ENCODE measurements around the gene RCBTB1. TPM values are rescaled to one million over a fixed set of nuclear protein-coding genes. Genes with fewer than 3 reads are reported as not detected.
"Not testable (repeated sequence)": the region's sequence is repeated elsewhere in the genome, so short reads cannot be mapped to it uniquely, and the experiment has no call there.

RCBTB1 gene
- polyA plus RNA-seq, 2 donors: 3.0 to 4.0 TPM

DNA sequence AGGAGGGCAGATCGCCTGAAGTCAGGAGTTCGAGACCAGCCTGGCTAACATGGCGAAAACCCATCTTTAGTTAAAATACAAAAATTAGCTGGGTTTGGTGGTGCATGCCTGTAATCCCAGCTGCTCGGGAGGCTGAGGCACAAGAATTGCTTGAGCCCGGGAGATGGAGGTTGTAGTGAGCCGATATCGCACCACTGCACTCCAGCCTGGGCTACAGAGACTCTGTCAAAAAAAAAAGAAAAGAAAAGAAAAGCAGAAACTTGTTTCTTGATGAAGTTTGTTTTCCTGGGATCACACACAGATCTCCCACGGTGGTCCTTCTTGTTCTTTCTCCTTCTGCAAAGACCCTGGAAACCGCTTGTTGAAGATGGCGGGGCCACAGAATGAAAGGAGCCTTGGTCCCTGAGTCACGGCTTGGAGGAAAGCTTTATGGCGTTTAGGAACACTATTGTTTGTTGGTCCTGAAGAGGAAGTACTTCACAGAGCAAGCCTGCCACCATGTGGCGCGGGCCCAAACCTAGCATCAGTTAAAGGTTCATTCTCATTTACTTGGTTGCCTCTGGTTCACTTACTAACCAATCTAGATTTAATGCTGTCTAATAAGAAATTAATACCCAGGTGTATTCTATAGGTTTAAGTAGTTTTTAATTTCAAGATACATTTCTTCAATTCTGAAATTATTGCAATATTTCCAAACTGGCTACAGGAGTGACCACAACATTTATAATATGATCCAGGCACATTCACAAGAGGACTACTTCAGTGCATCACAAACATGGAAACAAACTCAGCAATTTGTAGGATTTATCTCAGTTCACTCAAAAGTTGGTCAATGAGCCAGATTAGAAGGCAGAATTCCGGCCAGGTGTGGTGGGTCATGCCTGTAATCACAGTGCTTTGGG, 21.6 kb upstream of the RCBTB1 start:
- H3K27ac ChIP-seq (ENCODE audit: low read depth in 2 of 2, low read length in 1 of 2): no peak overlapping the region
- H3K4me3 ChIP-seq (ENCODE audit: low read depth in 1 of 2, low read length in 2 of 2): peak overlapping the region in 1 of 2 donors; percentile 33
- no peaks in the 10 kb centered on the region for H3K27me3 ChIP-seq (ENCODE audit: control insufficient read depth in 1 of 2, insufficient read depth in 2 of 2, low read length in 2 of 2)
- no peaks in the 10 kb centered on the region for H3K9me3 ChIP-seq (ENCODE audit: control insufficient read depth in 2 of 2, insufficient read depth in 1 of 2, low read depth in 1 of 2, low read length in 1 of 2)
- 28 to 30% methylated on average over 15 of the region's 15 CpGs for WGBS, 2 donors
- no peaks in the 10 kb centered on the region for H3K4me1 ChIP-seq (ENCODE audit: control insufficient read depth in 2 of 2, insufficient read depth in 2 of 2, low read length in 1 of 2)
- no peaks in the 10 kb centered on the region for H3K36me3 ChIP-seq (ENCODE audit: control insufficient read depth in 2 of 2, insufficient read depth in 2 of 2, low read length in 1 of 2)

DNA sequence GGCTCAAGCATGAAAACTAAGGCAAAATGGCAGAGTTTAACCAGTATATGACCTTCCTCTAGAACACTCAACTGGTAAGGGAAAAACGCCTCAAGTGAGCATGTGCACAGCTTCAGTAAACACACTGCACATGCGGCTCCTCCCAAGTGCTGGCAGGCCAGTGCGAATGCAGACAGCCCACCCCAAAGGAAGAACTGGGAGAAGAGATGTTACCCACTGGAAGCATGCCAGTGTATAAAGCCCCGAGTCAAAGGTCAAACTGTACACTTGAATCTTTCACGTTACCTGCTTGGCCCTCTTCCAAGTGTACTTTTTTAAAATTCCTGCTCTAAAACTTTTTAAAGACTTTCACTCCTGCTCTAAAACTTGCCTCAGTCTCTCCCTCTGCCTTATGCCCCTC, 19.2 kb upstream of the RCBTB1 start:
- no peaks in the 10 kb centered on the region for H3K9me3 ChIP-seq (ENCODE audit: control insufficient read depth in 2 of 2, insufficient read depth in 1 of 2, low read depth in 1 of 2, low read length in 1 of 2)
- WGBS, 2 donors: 45 to 49% methylated on average over 5 of the region's 5 CpGs
- H3K36me3 ChIP-seq (ENCODE audit: control insufficient read depth in 2 of 2, insufficient read depth in 2 of 2, low read length in 1 of 2): no peaks in the 10 kb centered on the region
- H3K4me1 ChIP-seq (ENCODE audit: control insufficient read depth in 2 of 2, insufficient read depth in 2 of 2, low read length in 1 of 2): no peaks in the 10 kb centered on the region
- no peaks in the 10 kb centered on the region for H3K27me3 ChIP-seq (ENCODE audit: control insufficient read depth in 1 of 2, insufficient read depth in 2 of 2, low read length in 2 of 2)
- no peak overlapping the region for H3K4me3 ChIP-seq (ENCODE audit: low read depth in 1 of 2, low read length in 2 of 2)
- H3K27ac ChIP-seq (ENCODE audit: low read depth in 2 of 2, low read length in 1 of 2): no peak overlapping the region

DNA sequence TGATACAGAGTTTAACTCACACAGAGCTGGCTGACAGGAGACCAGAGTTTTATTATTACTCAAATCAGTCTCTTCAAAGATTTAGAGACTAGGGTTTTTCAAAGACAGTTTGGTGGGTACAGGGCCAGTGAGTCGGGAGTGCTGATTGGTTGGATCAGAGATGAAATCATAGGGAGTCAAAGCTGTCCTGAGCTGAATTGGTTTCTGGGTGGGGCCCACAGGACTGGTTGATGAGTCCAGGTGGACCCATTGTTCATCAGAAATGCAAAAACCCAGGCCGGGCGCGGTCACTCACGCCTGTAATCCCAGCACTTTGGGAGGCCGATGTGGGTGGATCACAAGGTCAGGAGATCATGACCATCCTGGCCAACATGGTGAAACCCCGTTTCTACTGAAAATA, 17.3 kb upstream of the RCBTB1 start:
- H3K9me3 ChIP-seq (ENCODE audit: control insufficient read depth in 2 of 2, insufficient read depth in 1 of 2, low read depth in 1 of 2, low read length in 1 of 2); H3K4me1 ChIP-seq (ENCODE audit: control insufficient read depth in 2 of 2, insufficient read depth in 2 of 2, low read length in 1 of 2); H3K4me3 ChIP-seq (ENCODE audit: low read depth in 1 of 2, low read length in 2 of 2); H3K36me3 ChIP-seq (ENCODE audit: control insufficient read depth in 2 of 2, insufficient read depth in 2 of 2, low read length in 1 of 2); H3K27me3 ChIP-seq (ENCODE audit: control insufficient read depth in 1 of 2, insufficient read depth in 2 of 2, low read length in 2 of 2): not testable (repeated sequence)
- WGBS, 2 donors: 76 to 77% methylated on average over 7 of the region's 7 CpGs
- peak overlapping the region in 1 of 2 donors; percentile 32 for H3K27ac ChIP-seq (ENCODE audit: low read depth in 2 of 2, low read length in 1 of 2)

DNA sequence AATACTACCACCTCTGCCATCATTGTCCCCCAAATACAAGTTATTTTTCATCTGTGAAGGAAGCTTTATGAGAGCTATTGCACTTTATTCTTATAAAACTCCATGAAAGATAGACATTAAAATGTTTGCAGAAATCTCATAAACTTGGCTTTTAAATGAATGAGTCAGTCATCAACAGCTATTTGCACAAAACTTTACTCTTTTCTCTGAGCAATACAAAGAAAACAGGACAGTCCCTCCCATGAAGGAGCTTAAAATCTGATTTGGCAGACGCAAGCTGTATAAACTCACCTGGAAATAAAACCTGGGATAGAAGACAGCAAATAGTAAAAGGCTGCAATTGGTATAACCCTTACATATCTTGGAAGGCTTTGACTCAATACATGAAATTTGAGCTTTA, 16.6 kb upstream of the RCBTB1 start:
- WGBS, 2 donors: 54 to 69% methylated on average over 1 of the region's 1 CpG
- H3K27ac ChIP-seq (ENCODE audit: low read depth in 2 of 2, low read length in 1 of 2): peak overlapping the region in 1 of 2 donors; percentile 32

DNA sequence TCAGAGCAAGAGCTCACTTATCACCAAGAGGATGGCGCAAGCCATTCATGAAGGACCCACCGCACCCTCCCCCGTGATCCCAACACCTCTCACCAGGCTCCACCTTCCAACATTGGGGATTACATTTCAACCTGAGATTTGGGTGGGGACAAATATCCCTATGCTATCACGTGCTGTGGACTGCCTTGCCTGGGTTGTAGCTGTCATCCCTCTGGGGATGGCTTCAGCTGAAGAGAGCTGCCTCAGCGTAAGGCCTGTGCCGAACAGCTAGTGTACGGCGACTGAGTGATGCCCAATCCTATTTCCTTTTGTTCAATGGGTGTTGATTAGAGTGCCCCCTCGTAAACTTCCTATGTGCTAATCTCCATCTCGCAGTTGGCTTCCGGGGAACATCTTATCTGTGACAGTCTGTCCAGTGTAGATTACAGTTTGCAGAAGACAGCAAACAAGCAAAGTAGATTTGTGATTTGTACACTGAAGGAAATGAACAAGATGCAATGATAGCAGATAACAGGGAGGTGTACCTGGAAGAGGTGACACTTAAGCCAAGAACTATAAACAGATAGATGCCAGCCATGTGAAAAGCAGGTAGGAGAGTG, 11.8 kb upstream of the RCBTB1 start:
- H3K4me1 ChIP-seq (ENCODE audit: control insufficient read depth in 2 of 2, insufficient read depth in 2 of 2, low read length in 1 of 2): no peaks in the 10 kb centered on the region
- WGBS, 2 donors: 82 to 91% methylated on average over 11 of the region's 11 CpGs
- no peak overlapping the region for H3K4me3 ChIP-seq (ENCODE audit: low read depth in 1 of 2, low read length in 2 of 2)
- no peaks in the 10 kb centered on the region for H3K9me3 ChIP-seq (ENCODE audit: control insufficient read depth in 2 of 2, insufficient read depth in 1 of 2, low read depth in 1 of 2, low read length in 1 of 2)
- no peaks in the 10 kb centered on the region for H3K27me3 ChIP-seq (ENCODE audit: control insufficient read depth in 1 of 2, insufficient read depth in 2 of 2, low read length in 2 of 2)
- no peak overlapping the region for H3K27ac ChIP-seq (ENCODE audit: low read depth in 2 of 2, low read length in 1 of 2)
- no peaks in the 10 kb centered on the region for H3K36me3 ChIP-seq (ENCODE audit: control insufficient read depth in 2 of 2, insufficient read depth in 2 of 2, low read length in 1 of 2)

More for the DNA sequence above, 16.6 kb upstream of the RCBTB1 start:
- Histone ChIP-seq H3K36me3 (ENCODE audit: control insufficient read depth in 2 of 2, insufficient read depth in 2 of 2, low read length in 1 of 2) (no peaks in the 10 kb centered on the region), H3K4me3 (ENCODE audit: low read depth in 1 of 2, low read length in 2 of 2) (no peak overlapping the region), H3K9me3 (ENCODE audit: control insufficient read depth in 2 of 2, insufficient read depth in 1 of 2, low read depth in 1 of 2, low read length in 1 of 2) (no peaks in the 10 kb centered on the region), H3K27me3 (ENCODE audit: control insufficient read depth in 1 of 2, insufficient read depth in 2 of 2, low read length in 2 of 2) (no peaks in the 10 kb centered on the region), H3K4me1 (ENCODE audit: control insufficient read depth in 2 of 2, insufficient read depth in 2 of 2, low read length in 1 of 2) (no peaks in the 10 kb centered on the region)

DNA sequence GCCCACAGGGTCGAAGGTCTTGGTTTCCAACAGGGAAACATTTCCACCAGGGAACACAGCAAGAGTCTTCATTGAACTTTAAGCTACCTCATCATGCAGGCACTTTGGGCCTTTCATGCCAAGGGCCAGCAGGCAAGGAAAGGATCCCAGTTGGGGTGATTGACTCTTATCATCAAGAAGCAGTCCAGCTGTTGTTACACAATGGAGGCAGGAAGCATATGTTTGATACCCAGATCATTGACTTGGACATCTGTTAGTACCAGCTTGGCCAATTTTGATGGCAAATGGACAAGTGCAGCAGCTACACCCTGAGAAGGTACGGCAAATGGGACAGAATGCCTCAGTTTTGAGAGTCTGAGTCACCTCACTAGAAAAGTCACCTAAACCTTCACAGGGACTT, 10.9 kb upstream of the RCBTB1 start:
- no peaks in the 10 kb centered on the region for H3K27me3 ChIP-seq (ENCODE audit: control insufficient read depth in 1 of 2, insufficient read depth in 2 of 2, low read length in 2 of 2)
- no peaks in the 10 kb centered on the region for H3K36me3 ChIP-seq (ENCODE audit: control insufficient read depth in 2 of 2, insufficient read depth in 2 of 2, low read length in 1 of 2)
- WGBS, 2 donors: 67 to 85% methylated on average over 2 of the region's 2 CpGs
- H3K27ac ChIP-seq (ENCODE audit: low read depth in 2 of 2, low read length in 1 of 2): no peak overlapping the region
- H3K4me1 ChIP-seq (ENCODE audit: control insufficient read depth in 2 of 2, insufficient read depth in 2 of 2, low read length in 1 of 2): no peaks in the 10 kb centered on the region
- no peaks in the 10 kb centered on the region for H3K9me3 ChIP-seq (ENCODE audit: control insufficient read depth in 2 of 2, insufficient read depth in 1 of 2, low read depth in 1 of 2, low read length in 1 of 2)
- no peak overlapping the region for H3K4me3 ChIP-seq (ENCODE audit: low read depth in 1 of 2, low read length in 2 of 2)

DNA sequence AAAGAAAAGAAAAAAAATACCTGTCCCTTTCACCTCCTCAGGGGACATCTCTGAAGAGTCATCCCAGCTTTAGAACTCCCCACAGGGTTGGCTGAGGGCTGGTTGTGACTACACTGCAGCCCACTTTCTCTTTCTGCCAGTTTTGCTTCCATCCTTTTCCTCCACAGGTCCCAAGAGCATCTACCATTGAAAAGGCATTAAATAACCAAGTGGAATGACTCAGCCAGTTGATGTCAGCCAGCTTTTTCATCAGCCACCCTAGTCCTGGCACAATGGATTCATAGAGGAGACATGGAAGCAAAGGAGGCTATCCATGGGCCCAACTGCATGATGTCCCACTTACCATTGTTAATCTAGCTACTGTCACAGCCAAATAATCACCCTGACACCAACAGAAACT, 9.2 kb upstream of the RCBTB1 start:
- H3K9me3 ChIP-seq (ENCODE audit: control insufficient read depth in 2 of 2, insufficient read depth in 1 of 2, low read depth in 1 of 2, low read length in 1 of 2): no peaks in the 10 kb centered on the region
- H3K4me3 ChIP-seq (ENCODE audit: low read depth in 1 of 2, low read length in 2 of 2): no peak overlapping the region
- no peaks in the 10 kb centered on the region for H3K27me3 ChIP-seq (ENCODE audit: control insufficient read depth in 1 of 2, insufficient read depth in 2 of 2, low read length in 2 of 2)
- no peaks in the 10 kb centered on the region for H3K4me1 ChIP-seq (ENCODE audit: control insufficient read depth in 2 of 2, insufficient read depth in 2 of 2, low read length in 1 of 2)
- H3K27ac ChIP-seq (ENCODE audit: low read depth in 2 of 2, low read length in 1 of 2): no peak overlapping the region
- no peaks in the 10 kb centered on the region for H3K36me3 ChIP-seq (ENCODE audit: control insufficient read depth in 2 of 2, insufficient read depth in 2 of 2, low read length in 1 of 2)

DNA sequence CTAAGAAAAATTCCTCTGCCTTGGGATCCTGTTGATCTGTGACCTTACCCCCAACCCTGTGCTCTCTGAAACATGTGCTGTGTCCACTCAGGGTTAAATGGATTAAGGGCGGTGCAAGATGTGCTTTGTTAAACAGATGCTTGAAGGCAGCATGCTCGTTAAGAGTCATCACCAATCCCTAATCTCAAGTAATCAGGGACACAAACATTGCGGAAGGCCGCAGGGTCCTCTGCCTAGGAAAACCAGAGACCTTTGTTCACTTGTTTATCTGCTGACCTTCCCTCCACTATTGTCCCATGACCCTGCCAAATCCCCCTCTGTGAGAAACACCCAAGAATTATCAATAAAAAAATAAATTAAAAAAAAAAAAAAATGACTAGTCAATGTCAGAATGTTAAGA, 8.5 kb upstream of the RCBTB1 start:
- not testable (repeated sequence) for H3K4me3 ChIP-seq (ENCODE audit: low read depth in 1 of 2, low read length in 2 of 2)
- WGBS, 2 donors: 82 to 90% methylated on average over 3 of the region's 4 CpGs

DNA sequence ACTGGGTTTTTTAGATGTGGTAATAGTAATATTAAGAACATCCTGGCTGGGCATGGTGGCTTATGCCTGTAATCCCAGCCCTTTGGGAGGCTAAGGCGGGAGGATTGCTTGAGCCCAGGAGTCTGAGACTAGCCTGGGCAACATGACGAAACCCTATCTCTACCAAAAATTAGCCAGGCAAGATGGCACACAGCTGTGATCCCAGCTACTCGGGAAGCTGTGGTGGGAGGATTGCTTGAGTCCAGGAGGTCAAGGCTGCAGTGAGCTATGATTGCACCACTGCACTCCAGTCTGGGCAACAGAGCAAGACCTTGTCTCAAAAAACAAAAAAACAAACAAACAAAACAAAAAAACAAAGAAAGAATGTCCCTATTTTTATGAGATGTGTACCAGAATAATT, 5.4 kb upstream of the RCBTB1 start:
- 87 to 90% methylated on average over 3 of the region's 3 CpGs for WGBS, 2 donors
- not testable (repeated sequence) for H3K4me1 ChIP-seq (ENCODE audit: control insufficient read depth in 2 of 2, insufficient read depth in 2 of 2, low read length in 1 of 2); H3K36me3 ChIP-seq (ENCODE audit: control insufficient read depth in 2 of 2, insufficient read depth in 2 of 2, low read length in 1 of 2); H3K27me3 ChIP-seq (ENCODE audit: control insufficient read depth in 1 of 2, insufficient read depth in 2 of 2, low read length in 2 of 2); H3K4me3 ChIP-seq (ENCODE audit: low read depth in 1 of 2, low read length in 2 of 2); H3K27ac ChIP-seq (ENCODE audit: low read depth in 2 of 2, low read length in 1 of 2); H3K9me3 ChIP-seq (ENCODE audit: control insufficient read depth in 2 of 2, insufficient read depth in 1 of 2, low read depth in 1 of 2, low read length in 1 of 2)

More for the DNA sequence above, 8.5 kb upstream of the RCBTB1 start:
- H3K27ac ChIP-seq (ENCODE audit: low read depth in 2 of 2, low read length in 1 of 2); H3K27me3 ChIP-seq (ENCODE audit: control insufficient read depth in 1 of 2, insufficient read depth in 2 of 2, low read length in 2 of 2); H3K36me3 ChIP-seq (ENCODE audit: control insufficient read depth in 2 of 2, insufficient read depth in 2 of 2, low read length in 1 of 2); H3K9me3 ChIP-seq (ENCODE audit: control insufficient read depth in 2 of 2, insufficient read depth in 1 of 2, low read depth in 1 of 2, low read length in 1 of 2); H3K4me1 ChIP-seq (ENCODE audit: control insufficient read depth in 2 of 2, insufficient read depth in 2 of 2, low read length in 1 of 2): not testable (repeated sequence)

All from esophagus (tissue), 2 donors.